GM21381 (cell line): ENCODE measurements around the gene WDR45B.
"Not testable (repeated sequence)": the region's sequence is repeated elsewhere in the genome, so short reads cannot be mapped to it uniquely, and the experiment has no call there.

Experiments
- ATAC-seq: cut with Tn5 transposase; IDR thresholded peaks from one replicate; pipeline ENCODE4 v1.9.1; 2021; ENCODE audit warnings: mild to moderate bottlenecking, moderate library complexity; ENCODE audit not compliant: unreplicated experiment

Gene WDR45B

DNA sequence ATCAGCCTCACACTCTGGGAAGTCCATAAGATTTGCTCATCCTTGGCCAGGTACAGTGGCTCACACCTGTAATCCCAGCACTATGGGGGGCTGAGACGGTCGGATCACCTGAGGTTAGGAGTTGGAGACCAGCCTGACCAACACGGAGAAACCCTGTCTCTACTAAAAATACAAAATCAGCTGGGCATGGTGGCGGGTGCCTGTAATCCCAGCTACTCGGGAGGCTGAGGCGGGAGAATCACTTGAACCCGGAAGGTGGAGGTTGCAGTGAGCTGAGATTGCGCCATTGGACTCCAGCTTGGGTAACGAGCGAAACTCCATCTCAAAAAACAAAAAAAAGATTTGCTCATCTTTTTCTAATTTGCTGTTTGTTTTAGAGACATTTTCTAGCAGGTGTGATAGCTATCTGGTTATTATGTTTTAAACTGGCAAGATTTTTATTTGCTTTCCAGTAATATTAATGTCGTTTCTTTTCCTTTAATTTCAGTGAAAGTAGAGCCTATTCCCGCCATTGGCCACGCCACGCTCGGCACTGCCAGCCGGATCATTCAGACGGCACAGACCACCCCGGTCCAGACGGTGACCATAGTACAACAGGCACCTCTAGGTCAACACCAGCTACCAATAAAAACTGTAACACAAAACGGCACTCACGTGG, 61.5 kb downstream of the WDR45B start:
- ATAC-seq, result no peak

DNA sequence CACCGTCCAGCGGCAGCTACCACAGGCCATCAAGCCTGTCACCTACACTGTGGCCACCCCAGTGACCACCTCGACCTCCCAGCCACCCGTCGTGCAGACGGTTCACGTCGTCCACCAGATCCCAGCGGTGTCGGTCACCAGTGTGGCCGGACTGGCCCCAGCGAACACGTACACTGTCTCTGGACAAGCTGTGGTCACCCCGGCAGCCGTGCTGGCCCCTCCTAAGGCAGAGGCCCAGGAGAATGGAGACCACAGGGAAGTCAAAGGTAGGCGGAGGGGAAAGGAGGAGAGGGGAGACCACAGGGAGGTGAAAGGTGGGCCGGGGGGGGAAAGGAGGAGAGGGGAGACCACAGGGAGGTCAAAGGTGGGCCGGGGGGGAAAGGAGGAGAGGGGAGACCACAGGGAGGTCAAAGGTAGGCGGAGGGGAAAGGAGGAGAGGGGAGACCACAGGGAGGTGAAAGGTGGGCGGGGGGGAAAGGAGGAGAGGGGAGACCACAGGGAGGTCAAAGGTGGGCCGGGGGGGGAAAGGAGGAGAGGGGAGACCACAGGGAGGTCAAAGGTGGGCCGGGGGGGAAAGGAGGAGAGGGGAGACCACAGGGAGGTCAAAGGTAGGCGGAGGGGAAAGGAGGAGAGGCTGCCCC, 62.2 kb downstream of the WDR45B start:
- not testable (repeated sequence) for ATAC-seq

DNA sequence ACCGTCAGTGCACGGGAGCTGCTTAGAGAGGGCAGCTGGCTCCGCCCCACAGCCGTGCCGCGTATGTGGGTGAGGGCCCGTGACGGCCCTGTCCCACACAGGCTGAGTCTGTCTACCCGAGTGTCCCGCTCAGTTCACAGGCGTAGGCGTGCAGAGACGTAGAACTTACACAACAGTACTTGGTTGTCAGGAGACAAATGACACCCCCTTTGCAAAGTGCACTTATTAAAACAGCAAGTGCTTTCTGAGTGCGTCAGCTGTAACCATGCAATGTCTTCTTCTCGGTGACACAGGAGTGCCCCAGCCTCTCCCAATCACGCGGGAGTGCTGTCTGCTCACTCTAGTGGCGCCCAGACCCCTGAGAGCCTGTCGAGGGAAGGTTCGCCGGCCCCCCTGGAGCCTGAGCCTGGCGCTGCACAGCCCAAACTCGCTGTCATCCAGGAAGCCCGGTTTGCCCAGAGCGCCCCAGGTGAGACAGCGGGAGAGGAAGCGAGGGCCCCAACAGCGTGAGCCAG, 64.5 kb downstream of the WDR45B start:
- ATAC-seq, result no peak

DNA sequence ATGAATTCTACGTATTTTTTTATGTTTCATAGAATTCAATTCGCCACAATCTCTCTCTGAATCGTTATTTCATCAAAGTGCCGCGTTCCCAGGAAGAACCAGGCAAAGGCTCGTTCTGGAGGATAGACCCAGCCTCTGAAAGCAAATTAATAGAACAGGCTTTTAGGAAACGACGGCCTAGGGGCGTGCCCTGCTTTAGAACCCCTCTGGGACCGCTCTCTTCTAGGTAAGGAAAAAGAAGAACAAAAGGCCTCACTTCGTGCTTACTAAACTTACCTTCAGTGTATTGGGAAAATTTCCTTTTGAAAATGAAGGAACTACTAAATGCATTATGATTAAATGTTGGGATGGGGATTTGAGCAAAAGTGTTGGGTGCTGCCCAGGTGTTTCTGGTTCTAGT, 65.5 kb downstream of the WDR45B start:
- no peak for ATAC-seq

DNA sequence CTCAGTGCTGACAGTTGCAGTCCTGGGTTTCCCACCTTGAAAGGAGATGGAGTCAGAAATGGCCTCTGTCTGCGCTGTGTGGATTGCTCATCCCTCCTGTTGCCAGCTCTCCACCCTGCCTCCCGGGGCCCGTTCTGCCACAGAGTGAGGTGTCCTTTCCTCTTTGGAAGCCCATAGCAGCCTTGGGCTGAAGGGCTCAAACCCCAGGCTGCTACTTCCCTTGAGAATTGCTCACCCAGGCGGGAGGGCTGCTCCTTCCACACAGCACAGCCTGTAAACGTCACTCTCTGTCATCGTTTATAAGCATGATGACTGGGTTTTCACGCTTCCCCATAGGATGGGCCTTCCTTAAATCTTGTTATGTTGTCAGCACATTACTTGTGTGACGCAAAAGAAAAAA, 66.0 kb downstream of the WDR45B start:
- no peak for ATAC-seq

DNA sequence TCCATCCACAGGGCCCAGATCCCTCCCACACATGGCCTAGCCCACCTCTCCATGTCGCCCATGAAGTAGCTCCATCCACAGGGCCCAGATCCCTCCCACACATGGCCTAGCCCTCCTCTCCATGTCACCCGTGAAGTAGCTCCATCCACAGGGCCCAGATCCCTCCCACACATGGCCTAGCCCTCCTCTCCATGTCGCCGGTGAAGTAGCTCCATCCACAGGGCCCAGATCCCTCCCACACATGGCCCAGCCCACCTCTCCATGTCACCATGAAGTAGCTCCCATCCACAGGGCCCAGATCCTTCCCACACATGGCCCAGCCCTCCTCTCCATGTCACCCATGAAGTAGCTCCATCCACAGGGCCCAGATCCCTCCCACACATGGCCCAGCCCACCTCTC, 68.3 kb downstream of the WDR45B start:
- ATAC-seq, result not testable (repeated sequence)

DNA sequence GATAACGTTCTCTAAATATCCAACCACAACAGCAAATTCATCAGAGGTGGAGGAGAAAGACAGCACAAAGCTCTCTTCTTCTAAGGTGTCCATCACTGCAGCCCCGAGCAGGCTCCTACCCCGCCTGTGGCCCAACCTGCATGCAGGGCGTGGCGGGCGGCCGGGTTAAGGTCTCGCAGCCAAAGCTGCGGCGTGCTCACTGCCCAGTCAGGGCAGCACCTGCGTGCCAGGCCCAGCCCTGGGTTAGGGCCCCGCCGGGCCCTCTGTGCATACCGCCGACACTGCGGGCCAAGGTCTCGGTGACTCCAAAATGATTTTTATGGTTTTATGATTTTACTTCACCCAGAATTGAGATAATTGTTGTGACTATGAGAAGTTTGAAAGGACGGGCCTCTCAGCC, 70.9 kb downstream of the WDR45B start:
- ATAC-seq, result no peak

DNA sequence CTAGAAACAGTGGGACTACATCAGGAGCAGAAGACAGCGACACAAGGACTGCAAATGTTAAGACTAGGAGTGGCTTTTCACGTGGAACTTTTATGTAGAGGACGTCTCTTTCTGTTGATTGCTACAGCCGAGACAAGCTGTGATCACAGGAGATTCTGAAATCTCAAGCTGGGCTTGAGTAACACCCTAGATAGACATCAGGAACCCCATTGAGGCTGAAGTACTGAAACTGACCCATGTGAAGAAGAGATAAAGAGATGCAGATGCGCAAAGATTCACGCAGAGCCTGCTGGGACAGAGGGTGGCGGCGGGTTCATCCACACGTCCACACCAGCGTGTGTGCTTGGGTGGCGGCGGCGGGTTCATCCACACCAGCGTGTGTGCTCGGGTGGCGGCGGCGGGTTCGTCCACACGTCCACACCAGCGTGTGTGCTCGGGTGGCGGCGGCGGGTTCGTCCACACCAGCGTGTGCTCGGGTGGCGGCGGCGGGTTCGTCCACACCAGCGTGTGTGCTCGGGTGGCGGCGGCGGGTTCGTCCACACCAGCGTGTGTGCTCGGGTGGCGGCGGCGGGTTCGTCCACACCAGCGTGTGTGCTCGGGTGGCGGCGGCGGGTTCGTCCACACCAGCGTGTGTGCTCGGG, 72.5 kb downstream of the WDR45B start:
- ATAC-seq, result not testable (repeated sequence)

DNA sequence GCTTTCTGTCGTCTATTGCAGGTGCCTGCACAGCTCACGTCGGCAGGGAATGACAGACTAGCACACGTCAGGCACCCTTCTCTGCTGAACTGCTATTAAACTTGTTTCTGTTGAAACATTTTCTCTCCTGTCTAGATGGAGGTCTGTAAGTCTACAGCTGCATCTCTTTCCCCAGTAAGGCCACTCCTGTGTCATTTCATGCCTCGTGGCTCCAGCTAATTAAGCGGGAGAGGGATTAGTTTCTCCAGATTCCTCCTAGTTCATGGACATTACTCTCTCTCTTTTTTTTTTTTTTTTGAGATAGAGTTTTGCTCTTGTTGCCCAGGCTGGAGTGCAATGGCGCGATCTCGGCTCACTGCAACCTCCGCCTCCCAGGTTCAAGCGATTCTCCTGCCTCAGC, 74.2 kb downstream of the WDR45B start:
- no peak for ATAC-seq

DNA sequence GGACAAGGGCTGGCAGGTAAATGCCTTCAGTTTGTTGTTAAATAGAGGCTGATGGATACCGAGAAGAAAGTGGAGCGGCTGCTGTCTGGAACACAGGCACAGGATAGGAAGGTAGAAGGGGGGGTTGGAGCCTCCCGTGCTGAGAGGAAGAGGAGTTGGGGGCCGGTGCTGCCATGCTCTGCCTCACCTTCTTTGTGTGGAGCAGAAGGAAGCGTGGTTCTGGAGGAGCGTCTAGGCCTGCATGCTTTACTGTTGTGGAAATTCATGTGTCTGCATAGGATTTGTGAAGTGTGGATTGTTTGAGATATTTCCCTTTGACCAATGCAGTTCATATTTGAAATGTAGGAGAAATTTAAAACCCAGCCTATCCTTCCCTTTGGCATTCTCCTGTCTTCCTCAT, 76.4 kb downstream of the WDR45B start:
- ATAC-seq, result no peak

DNA sequence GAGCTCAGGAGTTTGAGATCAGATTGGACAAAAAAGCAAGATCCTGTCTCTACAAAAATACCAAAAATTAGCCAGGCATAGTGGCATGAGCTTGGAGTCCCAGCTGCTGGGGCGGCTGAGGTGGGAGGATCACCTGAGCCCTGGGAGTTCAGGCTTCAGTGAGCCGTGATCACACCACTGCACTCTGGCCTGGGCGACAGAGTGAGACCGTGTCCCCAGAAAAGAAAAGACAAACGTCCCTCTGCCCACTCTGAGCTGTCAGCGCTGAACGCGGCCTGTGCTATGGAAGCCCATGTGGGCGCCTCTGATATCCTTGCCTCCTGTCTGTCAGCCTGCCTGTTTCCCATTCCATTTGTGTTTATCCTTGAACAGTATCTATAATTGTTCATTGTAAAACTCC, 78.0 kb downstream of the WDR45B start:
- ATAC-seq, result no peak

DNA sequence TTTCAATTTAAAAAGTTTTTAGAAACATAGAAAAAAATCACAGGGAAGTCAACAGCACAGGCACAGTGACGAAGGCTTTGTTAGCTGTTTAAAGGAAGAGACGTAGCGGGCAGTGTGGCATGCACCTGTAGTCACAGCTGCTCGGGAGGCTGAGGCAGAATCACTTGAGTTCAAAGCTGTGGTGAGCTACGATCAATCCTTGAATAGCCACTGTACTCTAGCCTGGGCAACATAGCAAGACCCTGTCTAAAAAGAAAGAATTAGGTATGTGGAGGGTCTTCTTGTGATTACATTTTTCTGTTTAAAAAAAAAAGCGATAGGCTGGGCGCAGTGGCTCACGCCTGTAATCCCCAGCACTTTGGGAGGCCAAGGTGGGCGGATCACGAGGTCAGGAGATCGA, 78.6 kb downstream of the WDR45B start:
- no peak for ATAC-seq

DNA sequence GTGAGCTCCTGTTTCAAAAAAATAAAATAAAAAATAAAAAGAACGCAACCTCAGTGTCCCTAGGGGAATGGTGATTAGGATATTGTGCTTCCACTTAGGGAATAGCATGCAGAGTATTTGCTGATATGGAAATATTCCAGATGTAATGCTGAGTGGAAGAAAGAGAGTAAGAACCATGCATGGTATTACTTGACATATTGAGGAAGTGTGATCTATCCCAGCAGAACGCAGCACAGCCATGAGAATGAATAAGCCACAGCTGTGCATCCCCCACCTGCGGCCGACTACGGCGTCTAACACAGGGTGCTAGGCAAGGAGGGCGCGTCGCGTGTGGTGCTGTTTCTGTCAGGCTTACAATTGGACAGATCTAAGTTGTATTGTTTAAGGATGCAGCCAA, 79.2 kb downstream of the WDR45B start:
- ATAC-seq, result no peak

DNA sequence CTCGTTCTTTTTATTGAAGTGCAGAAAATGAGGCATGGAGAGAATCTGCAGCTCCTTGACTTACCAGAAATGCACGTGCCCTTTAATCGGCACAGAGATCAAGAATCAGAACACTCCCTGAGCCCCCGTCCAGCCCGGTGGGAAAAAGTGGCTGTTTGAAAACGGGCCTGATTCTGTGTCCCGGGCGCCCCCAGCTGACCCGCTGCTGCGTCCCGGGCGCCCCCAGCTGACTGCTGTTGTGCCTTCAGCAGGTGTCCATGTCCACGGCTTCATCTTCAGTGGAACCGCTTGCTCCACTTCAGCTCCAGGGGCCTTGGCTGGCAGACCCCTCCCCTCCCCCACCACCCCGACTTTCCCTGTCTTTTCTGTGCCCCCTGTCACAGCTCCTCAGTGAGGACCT, 81.0 kb downstream of the WDR45B start:
- ATAC-seq, result no peak

DNA sequence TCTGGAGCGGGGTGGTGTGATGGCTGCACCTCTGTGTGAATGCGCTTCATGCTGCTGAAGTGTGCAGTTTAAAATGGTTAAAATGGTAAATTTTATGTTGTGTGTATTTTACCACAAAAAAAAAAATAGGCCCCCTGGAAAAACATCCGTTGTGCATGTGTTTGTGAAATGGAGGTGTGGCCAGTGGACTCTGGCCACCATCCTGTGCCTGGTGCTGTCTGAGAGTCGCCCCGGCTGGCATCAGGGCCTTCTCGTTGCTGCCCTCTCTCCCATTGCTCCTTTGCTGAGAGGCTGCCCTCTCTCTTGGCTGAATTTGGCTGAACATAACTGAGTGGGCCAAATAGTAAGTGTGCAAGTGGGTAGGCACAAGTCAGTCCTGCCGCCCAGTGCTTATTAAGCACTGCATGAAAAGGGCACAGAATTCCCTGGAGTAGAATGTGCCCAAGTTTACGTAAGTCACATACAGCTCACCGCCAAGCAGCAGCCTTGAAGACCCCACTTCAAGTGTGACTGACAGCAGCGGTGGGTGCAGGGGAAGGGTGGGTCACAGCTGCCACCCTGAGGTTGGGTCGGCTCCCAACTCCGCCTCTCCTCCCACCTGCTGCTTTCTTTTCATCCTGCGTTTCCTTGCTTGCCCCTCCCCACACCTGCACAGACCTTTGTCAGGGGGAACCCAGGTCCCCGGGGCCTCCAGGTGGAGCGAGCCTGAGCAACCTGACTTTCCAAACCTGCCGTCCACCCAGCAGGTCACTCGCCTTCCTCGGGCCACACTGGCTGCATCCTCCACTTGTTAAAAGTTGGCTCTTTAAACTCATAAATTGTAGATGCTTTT, 81.9 kb downstream of the WDR45B start:
- ATAC-seq, result no peak

DNA sequence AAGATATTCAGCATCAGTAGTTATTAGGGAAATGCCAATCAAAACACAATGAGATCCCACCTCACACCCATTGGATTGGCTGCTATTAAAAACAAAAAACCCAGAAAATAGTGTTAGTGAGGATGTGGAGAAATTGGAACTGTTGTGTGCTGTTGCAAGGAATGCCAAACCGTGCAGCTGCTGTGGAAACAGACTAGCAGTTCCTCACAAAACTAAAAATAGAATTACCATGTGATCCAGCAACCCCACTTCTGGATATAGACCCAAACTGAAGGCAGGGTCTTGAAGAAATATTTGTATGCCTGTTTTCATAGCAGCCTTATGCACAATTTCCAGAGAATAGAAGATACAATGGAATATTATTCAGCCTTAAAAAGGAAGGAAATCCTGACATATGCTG, 82.7 kb downstream of the WDR45B start:
- ATAC-seq, result no peak
